ENCODE measurements around the gene ERVFRD-1.

- no peak for TF ChIP-seq CTCF (IDR thresholded peaks at IDR 0.05)
- TF ChIP-seq POLR2AphosphoS5 (IDR thresholded peaks at IDR 0.05): no peak
- no peak for TF ChIP-seq POLR2A (IDR thresholded peaks at IDR 0.05)
These were observed 40.0 kb upstream of the ERVFRD-1 start for GRCh38 chr6:11151488-11151887.
